ACC112 (cell line): ENCODE data around the gene PLEKHO1.
A peak's percentile ranks its signal among the peaks of the same experiment; 100 is the strongest.
"Not testable (repeated sequence)": the region's sequence is repeated elsewhere in the genome, so short reads cannot be mapped to it uniquely, and the experiment has no call there.

Source experiments
- H2AFZ ChIP-seq: fragments of 200-600 bp; sonication (generic); one replicate; pipeline ENCODE4 v1.6.0; 2017; ENCODE audit warnings: antibody characterized with exemption, low read length; ENCODE audit not compliant: unreplicated experiment
- H3K27ac ChIP-seq: fragments of 200-600 bp; sonication (generic); 2 replicates; pipeline ENCODE4 v1.5.1; 2014; ENCODE audit warnings: low read depth, mild to moderate bottlenecking, antibody characterized with exemption, low read length, moderate library complexity
- H3K27me3 ChIP-seq: fragments of 200-600 bp; sonication (generic); 2 replicates; pipeline ENCODE4 v1.6.1; 2014; ENCODE audit warnings: mild to moderate bottlenecking, antibody characterized with exemption, low read length, moderate library complexity, mixed read lengths; ENCODE audit not compliant: insufficient read depth
- H3K36me3 ChIP-seq: fragments of 200-600 bp; sonication (generic); 2 replicates; pipeline ENCODE4 v1.6.1; 2016; ENCODE audit warnings: mild to moderate bottlenecking, antibody characterized with exemption, low read length, moderate library complexity, mixed read lengths; ENCODE audit not compliant: insufficient read depth
- H3K4me1 ChIP-seq: fragments of 200-600 bp; sonication (generic); one replicate; pipeline ENCODE4 v1.6.1; 2016; ENCODE audit warnings: low read length, mixed read lengths; ENCODE audit not compliant: insufficient read depth, unreplicated experiment, control insufficient read depth
- H3K4me3 ChIP-seq: fragments of 200-600 bp; sonication (generic); 2 replicates; pipeline ENCODE4 v1.5.1; 2014; ENCODE audit warnings: mild to moderate bottlenecking, low read depth, low read length
- H3K79me2 ChIP-seq: fragments of 200-600 bp; sonication (generic); one replicate; pipeline ENCODE4 v1.6.0; 2016; ENCODE audit warnings: low read length; ENCODE audit not compliant: control insufficient read depth, unreplicated experiment, insufficient read depth

Gene PLEKHO1

DNA sequence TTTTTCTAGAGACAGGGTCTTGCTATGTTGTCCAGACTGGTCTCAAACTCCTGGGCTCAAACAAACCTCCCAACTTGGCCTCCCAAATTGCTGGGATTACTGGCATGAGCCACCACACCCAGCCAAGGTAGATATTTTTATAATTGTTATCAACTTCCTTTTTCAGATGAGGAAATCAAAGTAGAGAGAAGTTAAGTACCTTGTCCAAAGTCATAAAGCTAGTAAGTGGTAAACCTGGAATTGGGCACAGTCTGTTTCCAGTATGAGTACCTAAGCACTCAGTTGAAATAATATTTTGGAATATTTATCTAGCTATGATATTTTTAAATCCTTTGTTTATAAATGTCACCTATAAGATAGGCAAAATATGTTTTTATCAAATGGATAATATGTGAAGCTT is 22.3 kb upstream of the PLEKHO1 start:
- Histone ChIP-seq H3K27me3 (no peaks in the 10 kb centered on the region), H3K4me1 (peaks cover 7% of the 10 kb centered on the region), H3K36me3 (0 out of 2 replicates have a peak, but pooled peaks cover 6% of the 10 kb centered on the region), H3K4me3 (no peak overlapping the region), H3K79me2 (no peaks in the 10 kb centered on the region), H2AFZ (no peak overlapping the region), H3K27ac (peak overlapping the region; percentile 29; the same call in 1 of the 2 replicates)

DNA sequence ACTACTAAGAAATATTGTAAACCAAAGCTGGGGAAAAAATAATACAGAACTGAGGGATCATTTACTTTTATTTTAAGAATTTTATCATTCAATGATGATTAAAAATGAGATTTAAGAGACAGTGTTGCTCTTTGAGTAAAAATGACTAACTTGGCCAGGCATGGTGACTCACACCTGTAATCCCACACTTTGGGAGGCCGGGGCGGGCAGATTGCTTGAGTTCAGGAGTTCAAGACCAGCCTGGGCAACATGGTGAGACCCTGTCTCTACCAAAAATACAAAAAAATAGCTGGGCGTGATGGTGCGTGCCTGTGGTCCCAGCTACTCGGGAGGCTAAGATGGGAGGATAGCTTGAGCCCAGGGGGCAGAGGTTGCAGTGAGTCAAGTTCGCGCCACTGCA is 21.8 kb upstream of the PLEKHO1 start:
- Histone ChIP-seq H3K4me3 (no peak overlapping the region), H3K79me2 (no peaks in the 10 kb centered on the region), H3K27ac (peak overlapping the region; percentile 29; the same call in 1 of the 2 replicates), H3K4me1 (peaks cover 7% of the 10 kb centered on the region), H3K27me3 (no peaks in the 10 kb centered on the region), H2AFZ (no peak overlapping the region), H3K36me3 (0 out of 2 replicates have a peak, but pooled peaks cover 6% of the 10 kb centered on the region)

DNA sequence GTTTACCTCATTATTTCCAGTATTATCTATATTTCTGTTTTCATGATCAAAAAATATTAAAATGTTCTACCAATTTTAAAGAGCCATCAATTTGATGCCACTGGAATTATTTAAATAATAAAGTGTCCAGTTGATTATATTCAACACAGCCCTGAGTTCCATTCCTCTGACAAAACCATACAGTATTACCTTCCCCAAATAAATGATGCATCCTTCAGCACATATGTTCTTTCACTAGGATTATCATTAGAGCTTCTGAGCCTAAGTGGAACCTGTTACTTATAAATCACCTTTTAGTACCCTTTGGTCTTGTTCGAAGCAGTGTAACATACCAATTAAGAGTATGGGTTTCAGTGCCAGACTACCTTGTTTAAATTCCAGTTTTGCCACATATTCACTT is 17.3 kb upstream of the PLEKHO1 start:
- Histone ChIP-seq H2AFZ (no peak overlapping the region), H3K27ac (no peak overlapping the region), H3K79me2 (no peaks in the 10 kb centered on the region), H3K4me3 (no peak overlapping the region), H3K27me3 (no peaks in the 10 kb centered on the region), H3K4me1 (peaks cover 10% of the 10 kb centered on the region), H3K36me3 (peaks cover 6% of the 10 kb centered on the region; the same call in 1 of the 2 replicates)

DNA sequence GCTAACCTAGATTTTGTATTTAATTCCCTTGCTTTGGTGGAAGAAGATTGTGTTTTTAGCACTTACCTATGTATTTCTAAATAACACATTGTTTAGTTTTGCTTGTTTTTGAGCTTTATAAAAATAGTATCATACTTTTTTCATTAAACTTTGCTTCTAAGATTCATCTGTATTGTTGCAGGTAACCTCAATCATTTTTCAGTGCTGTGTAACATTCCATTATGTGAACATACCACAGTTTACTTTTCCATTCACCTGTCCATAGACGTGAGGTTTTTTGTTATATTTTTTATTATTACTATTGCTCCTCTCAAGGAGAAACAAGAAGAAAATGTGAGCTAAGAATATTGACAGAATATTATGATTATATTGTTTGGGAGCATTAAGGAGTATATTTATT is 15.2 kb upstream of the PLEKHO1 start:
- H3K36me3 ChIP-seq, result peaks cover 5% of the 10 kb centered on the region; the same call in 1 of the 2 replicates
- no peak overlapping the region for H2AFZ ChIP-seq
- H3K4me1 ChIP-seq, result peaks cover 6% of the 10 kb centered on the region
- no peak overlapping the region for H3K27ac ChIP-seq
- no peaks in the 10 kb centered on the region for H3K79me2 ChIP-seq
- H3K27me3 ChIP-seq, result no peaks in the 10 kb centered on the region
- no peak overlapping the region for H3K4me3 ChIP-seq

DNA sequence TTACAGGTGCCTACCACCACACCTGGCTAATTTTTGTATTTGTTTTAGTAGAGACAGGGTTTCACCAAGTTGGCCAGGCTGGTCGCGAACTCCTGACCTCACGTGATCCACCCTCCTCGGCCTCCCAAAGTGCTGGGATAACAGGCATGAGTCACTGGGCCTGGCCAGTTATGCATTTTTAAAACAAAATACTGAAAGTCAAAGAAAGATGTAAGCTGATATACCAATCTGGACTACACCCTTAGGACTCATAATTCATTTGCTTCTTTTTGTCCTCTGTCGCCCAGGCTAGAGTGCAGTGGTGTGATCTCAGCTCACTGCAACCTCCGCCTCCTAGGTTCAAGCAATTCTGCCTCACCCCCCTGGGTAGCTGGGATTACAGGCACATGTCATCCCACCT is 14.3 kb upstream of the PLEKHO1 start:
- not testable (repeated sequence) for H3K27me3 ChIP-seq, H3K27ac ChIP-seq, H3K4me3 ChIP-seq

DNA sequence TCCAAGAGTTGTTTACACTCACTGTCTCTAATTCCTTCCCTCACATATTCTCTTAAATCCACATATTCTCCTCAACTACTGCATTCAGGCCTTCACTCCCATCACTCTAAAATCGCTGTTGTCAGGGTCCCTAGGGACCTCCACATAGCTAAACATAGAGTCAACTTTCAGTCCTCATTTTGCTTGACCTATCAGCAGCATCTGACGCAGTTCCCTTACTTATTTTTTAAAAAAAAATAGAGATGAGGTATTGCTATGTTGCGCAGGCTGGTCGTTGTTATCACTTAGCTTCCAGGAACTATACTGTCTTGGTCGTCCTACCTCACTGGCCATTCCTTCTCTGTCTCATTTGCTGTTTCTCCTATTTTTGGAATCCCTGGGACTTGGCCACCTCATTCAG is 11.7 kb upstream of the PLEKHO1 start:
- no peak overlapping the region for H3K27ac ChIP-seq
- no peaks in the 10 kb centered on the region for H3K27me3 ChIP-seq
- peaks cover 5% of the 10 kb centered on the region; the same call in 1 of the 2 replicates for H3K36me3 ChIP-seq
- H3K4me1 ChIP-seq, result peaks cover 6% of the 10 kb centered on the region
- H2AFZ ChIP-seq, result no peak overlapping the region
- H3K4me3 ChIP-seq, result no peak overlapping the region
- H3K79me2 ChIP-seq, result no peaks in the 10 kb centered on the region

More for the DNA sequence above, 14.3 kb upstream of the PLEKHO1 start:
- not testable (repeated sequence) for H3K4me1 ChIP-seq, H2AFZ ChIP-seq, H3K36me3 ChIP-seq, H3K79me2 ChIP-seq

DNA sequence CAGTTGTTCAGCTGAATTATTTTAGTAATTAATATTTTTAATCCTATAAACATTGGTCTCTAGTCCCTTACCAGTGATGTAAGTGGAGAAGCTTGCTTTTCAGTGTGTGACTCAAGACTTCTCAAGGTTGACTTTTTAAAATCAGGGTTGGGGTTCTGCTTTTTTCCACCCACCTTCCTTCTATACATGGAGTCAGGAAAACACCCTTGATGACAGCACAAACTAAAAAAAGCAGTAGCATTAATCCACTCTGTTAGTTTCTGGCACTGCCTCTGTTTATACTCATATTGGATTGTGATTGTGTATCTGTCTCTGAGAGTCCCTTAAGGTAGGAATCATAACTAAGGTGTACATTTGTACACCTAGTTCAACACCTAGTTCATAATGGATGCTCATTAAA is 8.3 kb upstream of the PLEKHO1 start:
- no peaks in the 10 kb centered on the region for H3K36me3 ChIP-seq
- no peaks in the 10 kb centered on the region for H3K27me3 ChIP-seq
- no peaks in the 10 kb centered on the region for H3K79me2 ChIP-seq
- no peak overlapping the region for H3K27ac ChIP-seq
- no peak overlapping the region for H3K4me3 ChIP-seq
- H2AFZ ChIP-seq, result no peak overlapping the region
- H3K4me1 ChIP-seq, result no peaks in the 10 kb centered on the region

DNA sequence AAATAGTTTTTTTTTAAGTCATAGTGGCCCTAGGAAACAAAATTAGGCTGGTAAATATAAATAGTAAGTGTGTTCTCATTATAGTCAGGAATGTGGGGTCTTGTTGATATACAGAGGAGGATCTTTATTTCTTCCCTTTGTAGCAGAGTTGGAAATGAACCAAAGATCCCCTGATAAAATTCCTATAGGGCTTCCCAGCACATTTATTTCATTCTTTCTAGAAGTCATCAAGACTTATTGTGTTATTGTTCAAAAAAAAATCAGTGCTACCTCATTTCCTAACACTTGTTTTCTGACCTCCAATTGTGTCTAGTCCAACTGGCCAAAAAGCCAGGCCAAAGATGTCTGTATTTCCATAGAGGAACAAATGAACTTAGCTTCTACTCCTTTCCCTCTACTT is 7.6 kb upstream of the PLEKHO1 start:
- Histone ChIP-seq H3K27me3 (no peaks in the 10 kb centered on the region), H3K4me1 (no peaks in the 10 kb centered on the region), H3K27ac (no peak overlapping the region), H3K79me2 (no peaks in the 10 kb centered on the region), H2AFZ (no peak overlapping the region), H3K4me3 (no peak overlapping the region), H3K36me3 (no peaks in the 10 kb centered on the region)

DNA sequence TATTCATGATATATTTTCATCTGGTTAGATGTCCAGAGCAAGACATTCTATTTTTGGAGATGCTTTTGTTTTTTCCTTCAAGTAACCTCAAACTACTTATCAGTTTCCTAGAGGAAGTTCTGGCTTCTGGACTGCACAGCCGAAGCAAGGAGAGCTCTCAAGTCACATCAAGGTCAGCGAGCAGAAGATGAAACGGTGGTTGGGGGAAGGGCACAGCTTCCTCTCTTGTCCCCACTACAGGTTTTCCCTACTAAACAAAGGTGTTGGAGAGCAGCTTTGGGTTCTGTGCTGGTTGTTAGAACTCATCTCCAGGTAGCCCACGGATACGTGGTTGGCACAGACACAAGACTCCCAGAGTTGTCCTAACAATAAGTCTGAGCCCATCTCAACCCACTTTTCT is 5.1 kb upstream of the PLEKHO1 start:
- Histone ChIP-seq H3K4me3 (no peak overlapping the region), H3K36me3 (no peaks in the 10 kb centered on the region), H3K27ac (no peak overlapping the region), H3K4me1 (no peaks in the 10 kb centered on the region), H3K79me2 (no peaks in the 10 kb centered on the region), H2AFZ (no peak overlapping the region), H3K27me3 (no peaks in the 10 kb centered on the region)

DNA sequence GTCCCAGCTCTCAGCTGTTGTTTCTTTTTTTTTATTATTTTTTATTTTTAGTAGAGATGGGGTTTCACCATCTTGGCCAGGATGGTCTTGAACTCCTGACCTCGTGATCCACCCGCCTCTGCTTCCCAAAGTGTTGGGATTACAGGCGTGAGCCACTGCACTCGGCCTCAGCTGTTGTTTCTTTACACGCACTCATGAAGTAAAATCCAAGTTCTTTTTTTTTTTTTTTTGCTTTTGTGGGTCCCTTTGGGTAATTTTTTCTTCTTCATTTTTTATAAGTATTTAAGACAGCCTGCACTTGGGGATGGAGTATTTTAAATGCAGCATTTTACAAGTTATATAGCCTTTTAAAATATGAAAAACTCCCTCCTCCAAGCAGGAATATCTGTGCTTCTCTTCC is 3.7 kb upstream of the PLEKHO1 start:
- not testable (repeated sequence) for H3K27ac ChIP-seq, H3K79me2 ChIP-seq, H3K4me3 ChIP-seq, H2AFZ ChIP-seq, H3K27me3 ChIP-seq, H3K36me3 ChIP-seq, H3K4me1 ChIP-seq

DNA sequence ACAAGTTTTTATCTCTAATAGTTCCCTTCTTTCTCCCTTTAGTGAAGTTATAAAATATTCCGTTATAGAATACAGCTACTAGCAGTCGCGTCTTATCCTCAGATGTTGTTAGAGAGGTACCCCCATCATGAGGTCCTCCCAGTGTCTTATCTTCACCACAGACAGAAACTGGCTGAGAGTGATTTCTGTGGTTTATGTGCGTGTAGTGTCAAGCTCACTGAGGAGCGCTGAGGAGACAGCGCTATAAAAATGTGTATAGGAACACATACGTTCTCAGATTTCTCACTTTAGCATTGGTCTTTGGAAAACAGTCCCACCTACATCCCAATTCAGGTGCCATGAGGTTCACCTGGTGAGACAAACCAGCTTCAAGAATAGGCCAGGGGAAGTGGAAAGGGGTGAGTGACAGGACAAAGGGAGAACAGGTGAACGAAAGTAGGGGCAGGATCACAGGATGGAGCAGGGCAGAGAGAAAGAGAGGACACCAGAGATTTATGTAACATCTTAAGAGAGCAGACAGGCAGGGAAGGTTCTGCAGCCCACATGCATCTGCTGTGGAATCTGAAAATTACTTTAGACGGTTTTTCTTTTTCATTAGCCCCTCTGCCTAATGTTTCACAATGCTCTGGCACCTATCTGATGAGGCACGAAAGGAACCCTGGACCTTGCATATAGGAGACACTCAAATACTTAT is 2.7 kb upstream of the PLEKHO1 start:
- H3K4me1 ChIP-seq, result peaks cover 8% of the 10 kb centered on the region
- H3K27me3 ChIP-seq, result no peaks in the 10 kb centered on the region
- H3K27ac ChIP-seq, result no peak overlapping the region
- peaks cover 11% of the 10 kb centered on the region for H3K79me2 ChIP-seq
- no peaks in the 10 kb centered on the region for H3K36me3 ChIP-seq
- H3K4me3 ChIP-seq, result no peak overlapping the region
- H2AFZ ChIP-seq, result no peak overlapping the region
